DOHH2 (cell line): ENCODE results near the gene PC.

Experiments
- CTCF ChIP-seq: fragments of 200-600 bp; sonication (generic); IDR thresholded peaks from one replicate; pipeline ENCODE4 v1.5.1; 2014; ENCODE audit warnings: antibody characterized with exemption, mild to moderate bottlenecking, low read depth, low read length; ENCODE audit not compliant: poor library complexity, severe bottlenecking
- EZH2phosphoT487 ChIP-seq: fragments of 200-600 bp; sonication (generic); IDR thresholded peaks from 2 replicates; pipeline ENCODE4 v1.6.1; 2017; ENCODE audit warnings: borderline replicate concordance, mild to moderate bottlenecking, antibody characterized with exemption, low read length, moderate library complexity, mixed read lengths

- no peak for TF ChIP-seq CTCF
- no peak for TF ChIP-seq EZH2phosphoT487
Measured at GRCh38 chr11:66854231-66854661, 103.9 kb downstream of the PC start.
